Smooth muscle cell (in vitro differentiated cells): ENCODE measurements around the gene TMEM92. TPM values are rescaled to one million over a fixed set of nuclear protein-coding genes. Genes with fewer than 3 reads are reported as not detected.
"Not testable (repeated sequence)": the region's sequence is repeated elsewhere in the genome, so short reads cannot be mapped to it uniquely, and the experiment has no call there.

ENCODE experiments used
- DNase-seq: peaks from one replicate; lab custom pipeline; 2025; ENCODE audit not compliant: unreplicated experiment; lab: John Stamatoyannopoulos, UW
- H2AFZ ChIP-seq: fragments of 200-600 bp; sonication (generic); 2 replicates; pipeline ENCODE4 v1.6.0; 2016; ENCODE audit warnings: antibody characterized with exemption, low read depth, mild to moderate bottlenecking
- H3F3A ChIP-seq: fragments of 200-600 bp; sonication (generic); 2 replicates; pipeline ENCODE4 v1.6.0; 2017; ENCODE audit warnings: antibody characterized with exemption, low read depth
- H3K27ac ChIP-seq: fragments of 200-600 bp; sonication (generic); 2 replicates; pipeline ENCODE4 v1.5.1; 2016; ENCODE audit warnings: low read depth, mild to moderate bottlenecking
- H3K27me3 ChIP-seq: fragments of 200-600 bp; sonication (generic); 2 replicates; pipeline ENCODE4 v1.6.1; 2016; ENCODE audit warnings: low read depth, mild to moderate bottlenecking
- H3K36me3 ChIP-seq: fragments of 200-600 bp; sonication (generic); 2 replicates; pipeline ENCODE4 v1.5.1; 2016; ENCODE audit warnings: low read depth
- H3K4me1 ChIP-seq: fragments of 200-600 bp; sonication (generic); 2 replicates; pipeline ENCODE4 v1.5.1; 2016; ENCODE audit warnings: low read depth
- H3K4me2 ChIP-seq: fragments of 200-600 bp; sonication (generic); 2 replicates; pipeline ENCODE4 v1.6.0; 2016; ENCODE audit warnings: mild to moderate bottlenecking
- H3K4me3 ChIP-seq: fragments of 200-600 bp; sonication (generic); 2 replicates; pipeline ENCODE4 v1.5.1; 2016; ENCODE audit warnings: mild to moderate bottlenecking
- H3K79me2 ChIP-seq: fragments of 200-600 bp; sonication (generic); 2 replicates; pipeline ENCODE4 v1.6.0; 2016; ENCODE audit warnings: low read depth, mild to moderate bottlenecking
- H3K9ac ChIP-seq: fragments of 200-600 bp; sonication (generic); 2 replicates; pipeline ENCODE4 v1.6.0; 2016; ENCODE audit warnings: low read depth
- H3K9me3 ChIP-seq: fragments of 200-600 bp; sonication (generic); replicated peaks from 2 replicates; pipeline ENCODE4 v1.5.1; 2016; ENCODE audit warnings: low read depth
- H4K20me1 ChIP-seq: fragments of 200-600 bp; sonication (generic); 2 replicates; pipeline ENCODE4 v1.6.0; 2016; ENCODE audit warnings: low read depth
- CTCF ChIP-seq: fragments of 200-600 bp; sonication (generic); IDR thresholded peaks from 2 replicates; pipeline ENCODE4 v1.5.1; 2017; ENCODE audit warnings: borderline replicate concordance, mild to moderate bottlenecking, antibody characterized with exemption; ENCODE audit not compliant: insufficient read depth, poor library complexity, severe bottlenecking
- WGBS: methylation state at CpG from one replicate; pipeline ENCODE4 v1.1.7; 2016; ENCODE audit warnings: low lambda C conversion rate; 5-methylcytosine and 5-hydroxymethylcytosine counted together
- polyA plus RNA-seq: library from polyadenylated mRNA; unstranded; fragments of >200 nt; fragmentation: Nextera tagmentation; extraction: Ambion mirVana; gene quantifications from 2 replicates; pipeline ENCODE4 v1.2.1, GENCODE V29; 2016
- total RNA-seq: library from RNA; depleted of rRNA; stranded (reverse); fragments of >200 nt; gene quantifications from 2 replicates; pipeline ENCODE4 v1.2.3, GENCODE V29; 2014

TMEM92 gene
- total and polyA plus RNA-seq, 2 experiments from 2014 or later: 4.8 to 7.4 TPM

DNA sequence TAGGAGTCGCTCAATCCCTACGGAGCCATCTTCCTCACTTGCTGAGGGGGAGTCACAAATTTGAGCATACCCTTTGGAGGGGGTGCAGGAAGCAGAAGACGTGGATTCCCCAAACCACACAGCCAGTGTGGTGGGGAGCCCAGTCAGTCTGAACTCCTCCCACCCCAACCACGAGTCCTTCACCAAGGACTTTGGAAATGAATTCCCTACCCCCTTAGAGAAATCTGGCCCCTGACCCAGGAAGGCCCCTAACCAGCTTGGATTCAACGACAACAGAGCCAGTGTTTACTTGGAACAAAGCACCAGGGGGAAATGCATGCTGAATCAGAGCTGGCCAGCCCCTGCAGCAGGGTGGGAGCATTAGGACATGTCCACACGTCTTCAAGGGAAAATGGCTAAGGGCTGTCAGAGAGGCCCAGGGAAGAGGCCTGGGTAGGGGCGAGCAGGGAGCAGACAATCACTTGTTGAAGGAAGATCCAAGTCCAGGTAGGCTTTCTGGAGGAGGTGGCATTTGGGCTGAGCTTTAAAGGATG lies 5.5 kb upstream of the TMEM92 start:
- Histone ChIP-seq H4K20me1 (no peaks in the 10 kb centered on the region), H3K4me2 (peak overlapping the region; percentile 89), H3F3A (peaks cover 34% of the 10 kb centered on the region), H3K9me3 (no peaks in the 10 kb centered on the region), H3K27me3 (no peaks in the 10 kb centered on the region), H2AFZ (no peak overlapping the region), H3K79me2 (peaks cover 55% of the 10 kb centered on the region), H3K4me1 (peaks cover 66% of the 10 kb centered on the region), H3K9ac (peak overlapping the region; percentile 17), H3K27ac (peak overlapping the region; percentile 88), H3K36me3 (no peaks in the 10 kb centered on the region), H3K4me3 (no peak overlapping the region)
- 31% methylated on average over 7 of the region's 7 CpGs for WGBS
- DNase-seq: no peak
- no peak for TF ChIP-seq CTCF

DNA sequence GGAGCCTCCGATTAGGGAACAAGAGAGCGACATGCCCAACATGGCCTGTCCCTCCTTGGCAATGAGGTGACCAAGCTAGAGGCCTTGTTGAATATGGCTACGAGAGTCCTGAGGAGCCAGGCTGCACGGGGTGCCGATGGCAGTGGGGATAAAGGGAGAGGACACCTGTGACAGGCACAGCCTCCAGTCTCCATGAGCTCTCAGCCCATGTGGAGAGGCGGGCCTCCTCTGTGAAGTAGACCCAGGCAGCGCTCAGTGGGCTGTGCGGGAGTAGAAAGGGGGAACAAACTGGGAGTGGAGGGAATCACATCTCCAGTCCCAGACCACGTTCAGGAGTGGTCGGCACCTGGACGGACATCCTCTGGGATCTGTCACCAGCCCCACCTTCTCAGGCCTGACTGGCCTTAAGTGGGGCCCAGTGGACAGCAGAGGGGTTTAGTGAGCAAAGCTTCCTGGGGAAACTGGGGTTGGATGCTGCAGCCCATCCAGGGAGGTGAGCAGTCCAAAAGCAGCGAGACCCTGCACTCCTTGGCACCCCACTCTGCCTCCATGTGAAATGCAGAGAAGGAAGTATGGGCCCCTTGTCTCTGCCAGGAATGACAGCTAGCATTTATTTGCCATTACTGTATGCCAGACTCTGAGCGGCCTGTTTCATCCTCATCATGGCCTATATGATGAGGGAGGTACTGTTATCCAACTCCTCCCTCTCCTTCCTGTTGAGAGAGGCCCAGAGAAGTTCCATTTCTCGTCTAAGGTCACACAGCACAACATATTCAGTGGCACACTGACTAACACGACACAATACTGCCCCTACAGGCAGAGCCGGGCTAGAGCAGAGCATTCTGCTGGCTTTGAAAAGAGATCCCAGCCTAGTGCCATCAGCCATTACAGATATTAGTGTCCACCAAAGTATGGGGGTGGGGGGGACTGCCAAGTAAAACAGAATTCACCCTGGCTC lies 4.5 kb upstream of the TMEM92 start:
- Histone ChIP-seq H3K4me2 (peak overlapping the region; percentile 89), H4K20me1 (no peaks in the 10 kb centered on the region), H3K4me3 (peak overlapping the region; percentile 27), H3K9ac (no peak overlapping the region), H3K9me3 (no peaks in the 10 kb centered on the region), H3K4me1 (peaks cover 58% of the 10 kb centered on the region), H2AFZ (no peak overlapping the region), H3K79me2 (peaks cover 55% of the 10 kb centered on the region), H3F3A (peaks cover 32% of the 10 kb centered on the region), H3K27ac (peak overlapping the region; percentile 88), H3K36me3 (no peaks in the 10 kb centered on the region), H3K27me3 (no peaks in the 10 kb centered on the region)
- peak; percentile 62 for DNase-seq
- WGBS: 71% methylated on average over 16 of the region's 16 CpGs
- peak; percentile 76 for TF ChIP-seq CTCF

DNA sequence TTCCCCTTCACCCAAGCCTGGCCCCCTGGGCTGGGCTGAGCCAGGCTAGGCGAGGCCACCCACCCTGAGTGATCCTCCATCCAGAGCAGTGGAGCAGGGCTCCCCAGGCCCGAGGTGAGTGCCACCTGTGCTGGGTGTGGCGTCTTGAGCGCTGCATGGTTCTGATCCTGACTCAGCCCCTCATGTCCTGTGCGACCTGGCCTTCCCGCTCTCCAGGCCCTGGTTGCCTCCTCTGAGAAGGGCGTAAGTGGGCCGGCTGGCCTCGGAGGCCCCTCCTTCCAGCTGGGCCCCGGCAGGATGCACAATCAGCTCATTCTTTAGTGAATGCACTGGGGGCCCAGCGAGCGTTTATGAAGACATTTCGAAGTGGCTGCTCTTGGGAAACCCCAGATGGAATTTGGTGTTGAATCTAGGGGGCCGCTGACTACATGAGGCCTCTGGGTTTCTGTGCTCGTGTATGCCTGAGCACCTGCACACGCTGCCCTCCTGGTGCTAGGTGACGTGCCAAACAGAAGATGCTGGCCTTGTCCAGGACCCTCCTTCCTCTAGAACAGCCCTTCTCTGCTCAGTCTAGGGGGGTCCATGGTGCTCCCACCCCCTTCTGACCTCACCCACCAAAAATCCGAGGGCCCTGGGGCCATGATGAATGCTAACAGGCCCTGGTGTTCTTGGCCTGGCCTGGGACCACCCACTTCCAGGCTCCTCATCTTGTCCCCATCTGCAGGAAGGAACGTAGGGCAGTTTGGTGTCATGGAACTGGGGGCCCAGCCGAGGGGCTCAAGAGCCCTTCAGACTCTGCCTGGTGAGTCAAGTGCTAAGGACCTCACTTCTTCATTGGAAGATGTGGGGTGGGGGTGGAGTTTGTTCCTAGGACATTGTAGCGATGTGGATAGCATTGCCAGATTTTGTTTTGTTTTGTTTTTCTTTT lies 3.6 kb upstream of the TMEM92 start:
- H3K4me2 ChIP-seq: peak overlapping the region; percentile 87
- peak overlapping the region; percentile 32 for H3K9ac ChIP-seq
- DNase-seq: peak; percentile 62
- no peak overlapping the region for H2AFZ ChIP-seq
- H3K36me3 ChIP-seq: no peaks in the 10 kb centered on the region
- no peak for TF ChIP-seq CTCF
- peaks cover 51% of the 10 kb centered on the region for H3K4me1 ChIP-seq
- peaks cover 51% of the 10 kb centered on the region for H3K79me2 ChIP-seq
- 24% methylated on average over 21 of the region's 21 CpGs for WGBS
- H3K4me3 ChIP-seq: peak overlapping the region; percentile 27
- H3K27me3 ChIP-seq: no peaks in the 10 kb centered on the region
- H4K20me1 ChIP-seq: no peaks in the 10 kb centered on the region
- no peaks in the 10 kb centered on the region for H3K9me3 ChIP-seq
- H3K27ac ChIP-seq: peak overlapping the region; percentile 88
- H3F3A ChIP-seq: peaks cover 29% of the 10 kb centered on the region

GRCh38 chr17:50271363-50271750 lies 2.9 kb upstream of the TMEM92 start:
- H3K79me2 ChIP-seq: peaks cover 50% of the 10 kb centered on the region
- peaks cover 51% of the 10 kb centered on the region for H3K4me1 ChIP-seq
- not testable (repeated sequence) for H4K20me1 ChIP-seq, H3K9me3 ChIP-seq, H3K9ac ChIP-seq, H3K27me3 ChIP-seq, H2AFZ ChIP-seq, DNase-seq, H3K36me3 ChIP-seq
- H3K4me3 ChIP-seq: peak overlapping the region; percentile 27
- H3K27ac ChIP-seq: peak overlapping the region; percentile 88
- peak overlapping the region; percentile 87 for H3K4me2 ChIP-seq
- H3F3A ChIP-seq: peaks cover 31% of the 10 kb centered on the region
- WGBS: 77% methylated on average over 4 of the region's 4 CpGs
